Activated CD4-positive, alpha-beta T cell treated with anti-CD3 and anti-CD28 coated beads for 4 hours (primary cell): ENCODE results near the gene COL6A3.

Experiments used
- DNase-seq, 2 donors: peaks; one replicate each; pipeline ENCODE4 v3.0.0-alpha.2; 2020

COL6A3 gene

DNA sequence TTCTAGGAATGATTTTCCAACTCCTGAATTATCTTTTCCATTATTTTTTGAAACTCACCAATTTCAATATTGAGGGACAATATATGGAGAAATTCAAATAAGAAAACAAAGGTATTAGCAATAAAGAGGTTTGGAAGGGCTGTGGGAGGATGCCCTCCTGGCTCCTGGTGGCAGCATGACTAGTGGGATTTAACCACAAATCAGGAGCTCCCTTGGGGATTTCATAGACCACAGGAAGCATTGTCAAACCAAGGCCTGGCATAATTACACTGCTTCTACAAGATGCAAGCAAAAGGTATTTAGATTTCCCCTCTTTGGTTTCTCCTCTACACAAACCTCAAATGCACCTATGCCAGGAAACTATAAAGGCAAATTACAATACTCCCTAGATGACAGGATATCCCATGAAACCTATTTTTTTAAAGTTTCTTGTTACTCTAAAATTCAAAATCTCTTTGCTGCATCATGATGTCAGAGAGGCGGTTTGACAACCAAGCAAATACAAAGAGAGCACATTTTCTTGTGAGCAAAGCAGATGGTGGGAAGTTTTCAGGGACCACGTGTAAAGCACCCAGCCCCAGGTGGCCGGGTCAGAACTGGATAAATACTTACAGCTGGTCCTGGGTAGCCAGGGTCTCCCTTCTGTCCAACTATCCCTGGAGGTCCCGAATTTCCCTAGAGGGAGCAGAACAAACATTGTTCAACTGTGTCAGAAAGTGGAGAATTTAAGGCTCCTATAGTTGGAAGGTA is 67.9 kb downstream of the COL6A3 start:
- DNase-seq: no peak

DNA sequence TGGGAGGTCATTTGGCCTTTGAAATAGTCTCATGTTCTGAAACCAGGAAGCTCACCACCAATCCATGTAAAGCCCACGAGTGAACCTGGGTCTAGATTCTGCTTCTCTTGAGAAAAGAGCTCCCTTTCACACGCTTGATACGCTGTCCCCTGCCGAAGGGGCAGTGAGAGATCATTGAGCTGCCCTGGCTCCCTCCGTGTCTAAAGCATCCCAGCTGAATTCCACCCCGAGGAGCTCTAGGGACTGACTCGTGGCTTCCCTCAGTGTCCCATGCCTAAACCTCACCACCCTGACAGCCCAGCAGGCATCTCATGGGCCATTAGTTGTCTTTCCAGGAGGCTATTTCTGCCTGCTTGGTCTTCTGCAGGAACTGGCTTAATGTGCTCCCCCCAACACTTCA is 68.6 kb downstream of the COL6A3 start:
- DNase-seq: no peak

DNA sequence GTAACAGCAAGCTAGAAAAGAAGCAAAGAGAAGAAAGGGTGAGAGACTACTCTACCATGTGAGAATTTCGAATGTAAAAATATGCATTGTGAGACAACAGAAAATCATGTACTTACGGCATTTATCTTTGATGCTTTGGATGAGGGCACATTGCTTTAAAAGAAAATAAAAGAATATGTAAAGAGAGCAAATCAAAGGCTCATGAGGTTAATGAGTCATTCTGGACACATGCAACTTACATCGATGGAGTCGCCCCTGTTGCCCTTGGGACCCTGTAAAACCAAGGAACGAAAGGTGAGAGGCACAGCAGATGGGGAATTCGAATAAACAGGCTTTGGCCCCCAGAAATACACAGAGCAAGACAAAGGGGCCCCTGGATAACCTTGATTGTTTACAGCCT is 69.0 kb downstream of the COL6A3 start:
- no peak for DNase-seq

DNA sequence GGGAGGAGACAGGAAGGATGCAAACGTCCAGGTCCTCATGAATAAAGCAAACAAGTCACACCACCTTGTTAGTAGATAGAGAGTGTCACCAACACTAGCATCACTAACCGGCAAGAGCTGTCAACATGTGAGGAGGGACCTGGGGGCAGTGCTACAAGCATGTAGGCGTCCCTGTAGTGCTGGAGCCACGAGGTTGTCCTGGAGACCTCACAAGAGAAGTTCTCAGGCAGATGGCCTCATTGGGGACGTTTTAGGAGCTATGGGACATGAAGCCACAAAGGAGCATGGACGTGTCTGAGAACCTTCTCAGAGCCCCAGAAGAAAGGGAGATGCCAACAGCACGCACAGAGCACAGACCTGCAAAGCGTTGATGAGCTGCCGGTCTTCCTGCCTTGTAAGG is 70.0 kb downstream of the COL6A3 start:
- DNase-seq: no peak

GRCh38 chr2:237341872-237342271 is 72.1 kb downstream of the COL6A3 start:
- no peak for DNase-seq

- DNase-seq: no peak
Observed at GRCh38 chr2:237337586-237337985, 76.4 kb downstream of the COL6A3 start.

DNA sequence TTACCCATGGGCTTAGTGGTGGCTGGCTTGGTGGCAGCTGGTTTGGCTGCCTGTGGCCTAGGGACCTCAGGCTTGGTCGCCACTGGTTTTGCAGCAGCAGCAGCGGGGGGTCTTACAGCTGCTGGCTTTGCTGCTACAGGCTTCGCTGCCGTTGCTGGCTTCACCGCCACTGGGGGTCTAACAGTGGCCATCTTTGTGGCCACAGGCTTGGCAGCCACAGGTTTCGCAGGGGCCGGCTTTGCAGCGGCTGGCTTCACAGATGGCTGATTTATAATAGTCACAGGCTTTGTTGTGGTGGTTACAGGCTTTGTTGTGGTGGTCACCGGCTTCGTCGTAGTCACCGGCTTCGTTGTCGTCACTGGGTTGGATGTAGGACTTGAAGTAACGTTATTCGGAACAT is 77.8 kb downstream of the COL6A3 start:
- DNase-seq: no peak

GRCh38 chr2:237333748-237334147 is 80.2 kb downstream of the COL6A3 start:
- no peak for DNase-seq

GRCh38 chr2:237330541-237330940 is 83.4 kb downstream of the COL6A3 start:
- DNase-seq: no peak

- DNase-seq: no peak
Observed at GRCh38 chr2:237327175-237327950, 86.6 kb downstream of the COL6A3 start.

GRCh38 chr2:237326266-237327171 is 87.4 kb downstream of the COL6A3 start:
- DNase-seq: no peak

DNA sequence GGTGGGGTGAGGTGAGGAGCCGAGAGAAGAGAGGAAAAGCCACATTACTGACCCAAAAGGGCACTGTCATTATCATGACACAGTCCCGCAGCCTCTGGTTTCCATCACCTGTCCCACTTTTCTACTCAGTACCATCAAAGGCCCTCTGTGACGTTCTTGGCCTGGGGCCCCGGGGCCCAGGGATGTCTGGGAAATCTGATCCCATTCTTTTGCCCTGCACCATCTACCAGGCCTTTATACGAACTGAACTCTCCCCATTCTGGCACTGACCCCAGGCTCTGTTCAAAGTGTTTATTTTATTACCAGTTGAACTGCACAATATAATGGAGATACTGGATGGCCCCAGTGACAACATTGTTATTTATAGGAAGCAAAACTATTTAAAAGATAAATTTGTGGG is 89.1 kb downstream of the COL6A3 start:
- no peak for DNase-seq

- no peak for DNase-seq
Observed at GRCh38 chr2:237324405-237324831, 89.5 kb downstream of the COL6A3 start.

- no peak for DNase-seq
Observed at GRCh38 chr2:237323656-237324055, 90.3 kb downstream of the COL6A3 start.

GRCh38 chr2:237322564-237322963 is 91.4 kb downstream of the COL6A3 start:
- DNase-seq: no peak

GRCh38 chr2:237321746-237322145 is 92.2 kb downstream of the COL6A3 start:
- no peak for DNase-seq

GRCh38 chr2:237320801-237321560 is 93.0 kb downstream of the COL6A3 start:
- DNase-seq: no peak

GRCh38 chr2:237319887-237320286 is 94.1 kb downstream of the COL6A3 start:
- no peak for DNase-seq

GRCh38 chr2:237319086-237319820 is 94.7 kb downstream of the COL6A3 start:
- no peak for DNase-seq

DNA sequence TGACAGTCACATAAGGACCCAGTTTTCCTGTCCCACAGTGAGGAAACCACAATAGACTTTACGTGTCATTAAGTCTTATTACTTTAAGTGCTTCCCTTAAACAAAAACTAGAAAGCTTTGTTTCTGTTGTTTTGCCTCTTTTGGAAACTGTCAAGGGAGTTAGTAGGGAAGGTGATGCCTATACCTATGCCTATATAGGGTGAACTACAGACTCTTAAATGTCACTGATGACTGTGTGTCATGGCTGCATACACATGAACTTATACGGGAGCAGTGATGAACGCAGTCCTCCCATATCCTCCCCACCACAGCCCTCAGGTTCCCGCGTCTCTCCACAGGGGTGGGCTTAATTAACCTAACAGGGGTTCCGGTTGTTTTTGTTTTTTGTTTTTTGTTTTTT is 97.6 kb downstream of the COL6A3 start:
- no peak for DNase-seq

DNA sequence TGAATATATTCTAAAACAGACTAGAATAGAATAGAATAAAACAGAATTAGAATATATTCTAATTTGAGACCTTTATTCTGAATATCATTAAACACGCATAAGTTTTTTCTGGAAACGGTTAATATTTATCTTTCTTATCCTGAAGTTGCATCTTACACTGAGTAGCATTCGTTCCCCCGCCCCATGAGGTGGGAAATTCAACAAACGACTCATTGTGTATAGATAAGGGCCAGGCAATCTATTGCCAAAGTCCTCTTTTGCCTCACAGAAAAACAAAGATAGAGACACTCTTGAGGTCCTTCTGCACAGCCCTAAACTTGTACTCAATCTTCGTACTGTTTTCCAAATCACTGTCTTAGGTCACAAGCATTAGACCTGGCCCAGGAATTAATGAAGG is 98.1 kb downstream of the COL6A3 start:
- DNase-seq: no peak
